Omental fat pad (tissue), 4 donors: ENCODE data around the gene LYPD4. TPM values are rescaled to one million over a fixed set of nuclear protein-coding genes. Genes with fewer than 3 reads are reported as not detected.
"Not testable (repeated sequence)": the region's sequence is repeated elsewhere in the genome, so short reads cannot be mapped to it uniquely, and the experiment has no call there.

Source experiments
- ATAC-seq: fragments of 150-250 bp; one replicate; pipeline ENCODE4 v1.9.1; 2016; ENCODE audit warnings: mild to moderate bottlenecking, moderate library complexity; ENCODE audit not compliant: low FRiP score
- DNase-seq: peaks from one replicate; pipeline ENCODE4 v3.0.0-alpha.2; 2019; ENCODE audit warnings: low spot score
- small RNA-seq: library from RNA; depleted of rRNA; stranded (forward); fragments of <200 nt; gene quantifications from one replicate; pipeline ENCODE3, GENCODE V24; 2016
- total RNA-seq, 4 donors: library from RNA; depleted of rRNA; stranded (reverse); fragments of >200 nt; gene quantifications; one replicate each; pipeline ENCODE4 v1.1.0, GENCODE V29; 2016
- TF ChIP-seq, protein P1 (sequence below), 3 donors: fragments of 450-650 bp; IDR thresholded peaks; one replicate each; pipeline ENCODE4 v1.5.1; 2016 to 2017; ENCODE audit warnings: antibody characterized with exemption in 3 of 3, mild to moderate bottlenecking in 3 of 3, moderate library complexity in 2 of 3

LYPD4 gene
- total RNA-seq, 4 donors from 2014 or later, result not detected

DNA sequence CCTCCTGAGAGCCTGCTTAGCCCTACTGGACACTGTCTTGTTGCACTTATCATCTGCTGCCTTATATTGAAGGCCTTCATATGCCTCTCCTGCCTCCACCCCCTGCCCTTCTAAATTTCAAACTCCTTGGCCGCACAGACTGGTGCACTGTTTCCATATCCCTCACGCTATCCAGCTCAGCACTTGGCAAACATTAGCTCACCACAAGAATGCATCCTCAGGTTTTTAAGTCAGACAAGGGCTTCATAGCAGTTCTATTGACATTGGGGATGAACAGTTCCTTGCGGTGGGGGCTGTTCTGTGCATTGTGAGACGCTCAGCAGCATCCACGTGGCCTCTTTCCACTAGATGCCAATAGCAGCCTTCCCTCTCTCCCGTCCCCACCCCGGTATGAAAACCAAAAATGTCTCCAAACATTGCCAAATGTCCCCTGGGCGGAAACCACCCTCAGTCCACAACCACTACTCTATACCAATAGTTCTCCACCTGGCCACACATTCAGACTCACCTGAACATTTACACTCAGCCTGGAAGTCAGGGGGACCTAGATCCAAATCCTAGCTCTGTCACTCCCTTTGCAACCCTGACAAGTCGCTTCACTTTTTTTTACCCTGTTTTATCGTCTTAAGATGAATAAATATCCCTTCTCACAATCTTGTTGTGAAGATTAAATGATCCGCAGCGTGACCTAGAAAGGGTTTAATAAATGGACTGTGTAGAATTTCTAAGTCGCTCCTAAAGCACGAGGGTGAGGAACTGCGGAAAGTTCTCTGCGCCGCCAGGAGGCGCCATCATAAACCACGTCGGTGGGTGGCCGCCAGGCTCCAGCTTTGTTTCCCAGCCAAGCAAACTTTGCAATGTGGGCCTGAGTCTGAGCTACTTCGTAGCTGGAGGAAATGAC is 51.7 kb downstream of the LYPD4 start:
- no peak for DNase-seq
- ATAC-seq, result no peak
- TF ChIP-seq, protein P1, sequence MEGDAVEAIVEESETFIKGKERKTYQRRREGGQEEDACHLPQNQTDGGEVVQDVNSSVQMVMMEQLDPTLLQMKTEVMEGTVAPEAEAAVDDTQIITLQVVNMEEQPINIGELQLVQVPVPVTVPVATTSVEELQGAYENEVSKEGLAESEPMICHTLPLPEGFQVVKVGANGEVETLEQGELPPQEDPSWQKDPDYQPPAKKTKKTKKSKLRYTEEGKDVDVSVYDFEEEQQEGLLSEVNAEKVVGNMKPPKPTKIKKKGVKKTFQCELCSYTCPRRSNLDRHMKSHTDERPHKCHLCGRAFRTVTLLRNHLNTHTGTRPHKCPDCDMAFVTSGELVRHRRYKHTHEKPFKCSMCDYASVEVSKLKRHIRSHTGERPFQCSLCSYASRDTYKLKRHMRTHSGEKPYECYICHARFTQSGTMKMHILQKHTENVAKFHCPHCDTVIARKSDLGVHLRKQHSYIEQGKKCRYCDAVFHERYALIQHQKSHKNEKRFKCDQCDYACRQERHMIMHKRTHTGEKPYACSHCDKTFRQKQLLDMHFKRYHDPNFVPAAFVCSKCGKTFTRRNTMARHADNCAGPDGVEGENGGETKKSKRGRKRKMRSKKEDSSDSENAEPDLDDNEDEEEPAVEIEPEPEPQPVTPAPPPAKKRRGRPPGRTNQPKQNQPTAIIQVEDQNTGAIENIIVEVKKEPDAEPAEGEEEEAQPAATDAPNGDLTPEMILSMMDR (IDR thresholded peaks at IDR 0.05), result no peak

DNA sequence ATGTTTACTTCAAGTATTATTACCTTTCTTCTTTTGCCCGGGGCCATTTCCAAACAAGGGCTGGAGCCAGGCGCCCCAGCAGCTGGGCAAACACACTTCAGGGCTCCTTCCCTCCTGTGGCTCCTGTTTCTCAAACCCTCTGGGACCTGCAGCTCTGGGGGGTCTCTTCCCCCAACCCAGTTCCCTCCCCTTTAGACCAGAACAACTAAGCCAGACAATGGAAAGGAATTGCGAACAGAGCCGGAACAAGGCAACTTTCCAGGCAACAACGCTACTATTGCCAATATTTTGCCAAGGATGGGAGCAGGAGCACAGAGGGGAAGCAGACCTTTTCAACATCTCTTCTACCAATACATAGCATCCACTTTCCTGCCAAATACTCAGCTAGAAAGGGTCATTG is 55.4 kb downstream of the LYPD4 start:
- not testable (repeated sequence) for DNase-seq, ATAC-seq

DNA sequence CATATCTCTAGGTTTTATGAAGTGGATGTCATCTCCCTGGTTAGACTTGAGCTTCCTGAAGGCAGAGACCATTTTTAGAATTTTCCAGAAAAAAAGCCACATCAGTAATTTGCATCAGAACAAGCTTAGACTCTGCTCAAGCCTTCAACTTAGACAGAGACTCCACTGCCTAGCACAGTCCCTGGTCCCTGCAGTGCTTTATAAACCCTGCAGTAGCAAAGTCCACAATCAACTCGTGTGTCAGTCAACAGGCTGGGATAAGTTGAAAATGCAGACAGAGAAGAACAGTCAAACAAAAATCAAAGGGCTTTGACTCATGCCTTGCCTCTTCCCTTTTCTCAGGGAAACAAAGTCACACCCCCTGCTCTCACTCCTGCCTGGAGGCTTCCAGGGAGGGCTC is 56.0 kb downstream of the LYPD4 start:
- ATAC-seq, DNase-seq: not testable (repeated sequence)

Small RNA genes lying within 50 kb of the gene (small RNA-seq; reads per million reads assigned to genes)
- not detected for gene MIR6797

Other genes starting within 250 kb of the LYPD4 start
- 1 to 10 TPM in 3 of 4 donors, not detected in 1; 1.7 to 9.0 (median 2.6) TPM for gene CEACAM4, start 217.6 kb downstream of the LYPD4 start, total RNA-seq
- gene CEACAM7, start 156.4 kb downstream of the LYPD4 start, total RNA-seq, result not detected
- gene CEACAM5, start 136.1 kb downstream of the LYPD4 start, total RNA-seq, result not detected
- gene CEACAM6, start 89.2 kb downstream of the LYPD4 start, total RNA-seq, result under 1 TPM in 1 of 4 donors, not detected in 3; 0.19 TPM
- gene CEACAM3, start 48.1 kb downstream of the LYPD4 start, total RNA-seq, result 10 to 100 TPM in 1 of 4 donors, not detected in 3; 20.3 TPM
- not detected for gene DMRTC2, start 359 bp upstream of the LYPD4 start, total RNA-seq
- gene RPS19, start 15.6 kb upstream of the LYPD4 start, total RNA-seq, result 100 to 1,000 TPM; 559 to 757 (median 617) TPM
- 1 to 10 TPM in 1 of 4 donors, under 1 TPM in 1, not detected in 2; 0.72 to 1.8 TPM for gene CD79A, start 32.6 kb upstream of the LYPD4 start, total RNA-seq
- 100 to 1,000 TPM in 1 of 4 donors, 10 to 100 TPM in 3; 53.1 to 129 (median 72.0) TPM for gene ARHGEF1, start 38.5 kb upstream of the LYPD4 start, total RNA-seq
- gene ERFL, start 83.8 kb upstream of the LYPD4 start, total RNA-seq, result under 1 TPM in 1 of 4 donors, not detected in 3; 0.25 TPM
- 100 to 1,000 TPM; 132 to 192 (median 167) TPM for gene RABAC1, start 114.6 kb upstream of the LYPD4 start, total RNA-seq
- gene ATP1A3, start 149.5 kb upstream of the LYPD4 start, total RNA-seq, result under 1 TPM in 2 of 4 donors, not detected in 2; 0.13 to 0.28 TPM
- gene GRIK5, start 225.5 kb upstream of the LYPD4 start, total RNA-seq, result 1 to 10 TPM in 3 of 4 donors, under 1 TPM in 1; 0.32 to 2.1 (median 1.6) TPM
- 10 to 100 TPM; 11.6 to 22.9 (median 12.8) TPM for gene ZNF574, start 231.5 kb upstream of the LYPD4 start, total RNA-seq